Stimulated activated CD8-positive, alpha-beta memory T cell treated with anti-CD3 and anti-CD28 coated beads, Interleukin-2, amount 100 ng/mL, for 48 hours (primary cell): ENCODE measurements around the gene WBP4.

Experiments used
- DNase-seq, 2 donors: peaks; one replicate each; pipeline ENCODE4 v3.0.0-alpha.2; 2020; ENCODE audit warnings: low read depth in 2 of 2

The WBP4 gene

DNA sequence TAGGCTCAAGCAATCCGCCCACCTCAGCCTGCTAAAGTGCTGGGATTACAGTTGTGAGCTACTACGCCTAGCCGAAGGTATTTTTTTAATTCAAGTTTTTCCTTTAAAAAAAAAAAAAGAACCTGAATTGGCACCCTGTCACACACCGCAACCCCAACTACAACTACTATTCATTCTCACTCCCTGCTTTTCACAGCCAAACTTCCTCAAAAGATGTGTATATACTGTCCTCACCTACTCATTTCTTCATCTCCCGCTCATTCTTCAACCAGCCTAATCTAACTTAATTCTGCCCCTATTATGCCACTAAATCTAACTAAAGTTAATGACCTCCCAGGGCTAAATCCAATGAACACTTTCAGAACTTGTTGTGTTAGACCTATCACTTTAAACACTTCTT, 12.7 kb upstream of the WBP4 start:
- no peak for DNase-seq

- DNase-seq: no peak
Measured at GRCh38 chr13:41049480-41050440, 11.5 kb upstream of the WBP4 start.

- no peak for DNase-seq
Measured at GRCh38 chr13:41052441-41052840, 8.9 kb upstream of the WBP4 start.

DNA sequence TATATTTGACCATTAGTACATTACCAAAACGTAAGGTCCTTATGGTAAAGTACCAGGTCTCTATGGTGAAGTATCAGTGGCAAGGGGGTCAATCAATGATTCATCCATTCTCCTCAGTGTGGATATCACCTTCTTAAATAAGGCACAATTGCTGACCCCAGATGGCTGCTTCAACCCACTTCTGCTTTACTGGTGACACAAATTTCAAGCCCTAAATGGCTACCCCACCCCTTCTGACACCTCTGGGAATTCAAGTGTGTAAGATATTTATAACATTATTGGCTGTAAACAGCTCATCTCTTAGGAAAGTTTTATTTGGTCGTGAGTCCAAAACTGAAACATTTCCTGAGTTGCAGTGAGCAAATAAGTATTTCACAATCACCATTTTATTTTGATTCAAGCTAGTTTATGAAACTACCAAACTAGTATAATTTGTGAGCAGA, 7.9 kb upstream of the WBP4 start:
- no peak for DNase-seq

DNA sequence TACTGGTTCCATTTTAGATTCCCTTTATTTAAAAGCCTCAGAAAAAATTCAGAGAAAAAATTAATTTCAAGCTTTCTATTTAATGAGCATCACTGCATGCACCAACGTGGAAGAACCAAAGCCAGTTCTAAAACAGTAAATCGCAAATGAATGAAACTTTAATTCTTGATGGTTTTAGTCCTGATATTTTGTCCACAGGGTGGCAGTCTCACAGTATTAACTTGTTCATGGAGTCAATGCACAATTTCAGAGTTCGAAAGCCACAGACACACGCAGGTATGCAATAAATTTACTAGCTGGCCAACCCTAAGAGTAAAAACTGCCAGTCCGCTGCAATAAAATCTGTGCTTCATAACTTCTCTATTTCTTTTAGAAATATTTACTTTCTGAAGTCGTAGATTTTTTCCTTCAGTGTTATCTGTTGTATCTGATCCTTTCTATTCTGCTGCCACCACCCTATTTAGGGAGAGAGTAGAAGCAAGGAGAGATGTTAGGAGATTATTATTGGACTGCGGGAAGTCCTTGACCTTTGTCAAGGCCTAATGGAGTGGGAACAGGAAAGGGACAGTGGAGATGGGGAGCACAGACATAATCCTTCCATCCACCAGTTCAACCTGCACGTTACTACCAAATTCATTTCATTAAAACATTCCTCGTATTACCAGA, 7.0 kb upstream of the WBP4 start:
- DNase-seq: no peak

- DNase-seq: no peak
Measured at GRCh38 chr13:41054919-41055619, 6.2 kb upstream of the WBP4 start.

DNA sequence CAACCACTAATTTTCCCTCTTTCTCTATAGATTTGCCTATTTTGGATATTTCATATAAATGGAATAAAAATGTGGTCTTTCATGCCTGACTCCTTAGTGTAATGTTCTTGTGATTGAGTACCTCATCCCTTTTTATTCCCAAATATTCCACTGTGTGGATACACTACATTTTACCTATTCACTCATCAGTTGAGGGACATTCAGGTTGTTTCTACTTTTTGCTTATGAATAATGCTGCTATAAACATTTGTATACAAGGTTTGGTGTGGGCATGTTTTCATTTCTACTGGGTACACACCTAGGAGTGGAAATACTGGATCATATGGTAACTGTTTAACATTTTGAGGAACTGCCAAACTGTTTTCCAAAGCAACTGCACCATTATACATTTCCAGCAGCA, 5.1 kb upstream of the WBP4 start:
- no peak for DNase-seq

GRCh38 chr13:41056826-41057711, 4.2 kb upstream of the WBP4 start:
- no peak for DNase-seq

- no peak for DNase-seq
Measured at GRCh38 chr13:41058295-41059070, 2.8 kb upstream of the WBP4 start.

DNA sequence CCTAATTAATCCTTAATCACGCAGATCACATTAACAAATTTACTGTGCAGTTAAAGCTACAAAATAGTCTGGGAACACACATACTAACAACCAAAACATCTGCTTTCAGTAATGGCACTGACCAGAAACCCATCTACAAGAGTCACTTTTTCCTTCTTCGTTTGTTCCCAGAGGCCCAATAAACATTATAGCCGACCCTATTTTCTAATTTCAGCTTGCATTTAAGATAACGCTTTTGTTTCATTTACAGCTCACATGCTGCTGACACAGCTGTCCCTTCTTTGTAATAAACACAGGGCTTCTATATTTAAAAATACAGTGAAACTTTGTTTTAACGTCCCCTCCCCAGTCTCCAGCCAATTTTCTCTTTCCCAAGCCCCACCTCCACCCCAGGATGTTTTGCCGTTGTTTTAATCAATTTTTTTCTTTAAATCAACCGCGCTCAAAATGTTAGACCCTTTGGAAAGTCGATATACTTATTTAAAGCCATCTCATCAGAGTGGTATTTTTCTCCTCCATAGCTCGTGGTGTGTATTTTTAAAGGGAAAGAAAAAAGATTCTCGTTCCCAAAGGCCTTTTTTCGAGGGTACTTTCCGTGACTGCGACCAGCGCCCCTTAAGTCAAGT, 1.7 kb upstream of the WBP4 start:
- DNase-seq: no peak

DNA sequence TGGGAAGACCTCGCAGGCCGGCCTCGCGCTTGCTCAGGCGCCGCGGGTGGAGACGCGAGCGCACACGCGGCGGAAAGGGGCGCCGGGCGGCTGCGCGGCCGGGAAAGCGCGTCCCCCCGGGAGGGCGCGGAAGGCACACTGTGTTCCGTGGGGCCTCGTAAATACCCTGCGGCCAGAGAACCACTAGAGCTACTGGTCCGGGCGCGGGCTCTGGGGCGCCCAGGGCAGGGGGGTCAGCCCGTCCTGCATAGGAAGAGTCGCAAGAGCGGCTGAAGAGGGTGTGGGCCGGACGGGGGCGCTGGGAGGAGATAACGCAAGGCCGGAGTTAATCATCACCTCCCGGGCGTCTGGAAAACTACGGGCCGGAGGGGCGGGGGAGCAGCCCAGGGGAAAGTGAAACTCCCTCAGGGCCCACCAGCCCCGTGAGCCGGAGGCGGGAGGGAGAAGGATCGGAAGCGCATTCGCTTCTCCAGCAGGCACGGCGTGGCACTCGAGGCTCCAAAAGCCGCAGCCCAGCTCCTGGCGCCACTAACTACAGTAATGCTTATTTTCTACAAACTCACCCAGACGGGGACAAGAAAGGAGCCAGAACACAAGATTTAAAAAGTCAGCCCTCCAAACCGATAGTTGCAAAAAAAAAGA, 1.1 kb upstream of the WBP4 start:
- DNase-seq: peak; percentile 70 to 74

- peak; percentile 80 to 84 for DNase-seq
Measured at GRCh38 chr13:41060724-41061074, 610 bp upstream of the WBP4 start.

GRCh38 chr13:41061914-41062837, 867 bp downstream of the WBP4 start:
- DNase-seq: no peak

DNA sequence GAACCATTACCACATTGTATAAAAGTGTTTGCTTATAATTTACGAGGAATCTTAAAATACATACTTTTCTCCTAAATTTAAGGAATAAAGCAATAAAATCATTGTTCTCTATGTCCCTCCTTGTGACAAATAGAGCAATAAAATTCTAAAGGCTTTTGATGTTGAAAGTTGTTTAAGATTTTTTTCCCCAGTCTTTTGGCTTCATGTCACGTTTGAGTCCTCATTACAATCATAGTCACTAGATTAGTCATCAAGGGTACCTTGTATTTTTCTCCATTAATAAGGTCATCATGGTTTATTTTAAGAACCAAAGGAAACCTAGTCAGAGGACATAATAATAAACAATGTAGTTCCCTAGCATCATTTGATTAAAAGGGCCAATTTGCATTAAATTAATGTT, 3.2 kb downstream of the WBP4 start:
- DNase-seq: no peak

- DNase-seq: no peak
Measured at GRCh38 chr13:41065078-41065477, 3.8 kb downstream of the WBP4 start.

- DNase-seq: no peak
Measured at GRCh38 chr13:41074523-41074922, 13.2 kb downstream of the WBP4 start.

GRCh38 chr13:41075034-41075433, 13.7 kb downstream of the WBP4 start:
- DNase-seq: no peak

DNA sequence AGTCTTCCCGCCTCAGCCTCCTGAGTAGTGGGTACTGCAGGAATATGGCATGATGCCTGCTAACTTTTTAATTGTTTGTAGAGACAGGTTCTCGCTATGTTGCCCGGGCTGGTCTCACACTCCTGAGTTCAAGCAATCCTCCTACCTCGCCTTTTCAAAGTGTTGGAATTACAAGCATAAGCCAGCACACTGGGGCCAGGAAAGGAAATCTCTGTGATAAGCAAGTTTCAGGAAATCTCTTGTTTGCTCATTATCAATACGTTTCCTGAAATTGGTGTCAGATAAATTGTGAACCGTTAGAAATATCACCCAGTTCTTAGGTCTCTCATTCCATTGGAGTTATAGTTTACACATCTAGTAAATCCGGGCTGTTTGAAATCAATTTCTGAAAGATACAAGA, 14.2 kb downstream of the WBP4 start:
- DNase-seq: no peak

DNA sequence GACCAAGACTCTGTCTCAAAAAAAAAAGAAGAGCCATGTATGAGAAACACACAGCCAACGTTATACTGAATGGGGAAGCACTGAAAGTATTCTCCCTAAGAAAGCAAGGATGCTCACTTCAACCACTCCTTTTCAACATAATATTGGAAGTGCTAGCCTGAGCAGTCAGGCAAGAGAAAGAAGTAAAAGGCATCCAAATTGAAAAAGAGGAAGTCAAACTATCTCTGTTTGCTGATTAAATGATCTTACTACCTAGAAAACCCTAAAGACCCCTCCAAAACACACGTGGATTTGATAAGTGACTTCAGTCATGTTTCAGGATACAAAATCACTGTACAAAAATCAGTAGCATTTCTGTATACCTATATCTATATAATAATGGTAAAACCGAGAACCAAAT, 16.2 kb downstream of the WBP4 start:
- no peak for DNase-seq
